IMR-90 (cell line): ENCODE results near the gene GPR158. TPM values are rescaled to one million over a fixed set of nuclear protein-coding genes. Genes with fewer than 3 reads are reported as not detected.

ENCODE experiments used
- ATAC-seq: fragments of 200-7000 bp; cut with Tn5 transposase; 2 replicates; pipeline ENCODE4 v1.9.1; 2020; ENCODE audit warnings: low read depth, mild to moderate bottlenecking, moderate library complexity
- BruUV-seq: library from RNA; stranded (reverse); fragments of 400-500 nt; replicated peaks from 2 replicates; lab custom pipeline; 2021; lab: Mats Ljungman, UMichigan
- CTCF ChIA-PET: fragments of 300-600 bp; formaldehyde crosslinking; extraction: SDS; loops from one replicate; lab custom pipeline; 2021; ENCODE audit warnings: antibody characterized with exemption; lab: Yijun Ruan, JAX
- POLR2A ChIA-PET: fragments of 300-600 bp; sonication (Branson Sonifier 250); formaldehyde crosslinking; loops from one replicate; lab custom pipeline; 2022; ENCODE audit warnings: antibody characterized with exemption; ENCODE audit not compliant: unreplicated experiment; lab: Charles Lee
- DNase-seq: peaks from one replicate; pipeline ENCODE4 v3.0.0; 2013
- H2AFZ ChIP-seq: replicated peaks from 2 replicates; pipeline ENCODE3; 2013; ENCODE audit warnings: low read length, mild to moderate bottlenecking; ENCODE audit not compliant: poor library complexity
- H2AK5ac ChIP-seq: 2 replicates; pipeline ENCODE4 v1.6.1; 2013; ENCODE audit warnings: low read depth, low read length, inconsistent platforms
- H2AK9ac ChIP-seq: replicated peaks from 2 replicates; pipeline ENCODE3; 2013; ENCODE audit warnings: mild to moderate bottlenecking, low read depth, low read length, moderate library complexity; ENCODE audit not compliant: poor library complexity
- H2BK120ac ChIP-seq: 2 replicates; pipeline ENCODE4 v1.6.1; 2013; ENCODE audit warnings: low read depth, low read length, inconsistent platforms
- H2BK15ac ChIP-seq: 3 replicates; pipeline ENCODE4 v1.6.1; 2013; ENCODE audit warnings: low read depth, low read length, inconsistent platforms
- H2BK20ac ChIP-seq: 2 replicates; pipeline ENCODE4 v1.6.1; 2013; ENCODE audit warnings: low read depth, mild to moderate bottlenecking, inconsistent platforms, low read length, moderate library complexity
- H2BK5ac ChIP-seq: 2 replicates; pipeline ENCODE4 v1.6.1; 2013; ENCODE audit warnings: mild to moderate bottlenecking, low read depth, low read length, inconsistent platforms; ENCODE audit not compliant: poor library complexity, severe bottlenecking
- H3K14ac ChIP-seq: replicated peaks from 2 replicates; pipeline ENCODE4 v1.6.1; 2013; ENCODE audit warnings: low read depth, low read length, inconsistent platforms
- H3K18ac ChIP-seq: 2 replicates; pipeline ENCODE4 v1.6.1; 2013; ENCODE audit warnings: low read depth, low read length, control low read depth
- H3K23ac ChIP-seq: 2 replicates; pipeline ENCODE4 v1.6.1; 2013; ENCODE audit warnings: low read depth, low read length, inconsistent platforms
- H3K27ac ChIP-seq: 2 replicates; pipeline ENCODE4 v1.5.1; 2013; ENCODE audit warnings: mild to moderate bottlenecking, control low read depth, low read length; ENCODE audit not compliant: insufficient read depth
- H3K27me3 ChIP-seq: 2 replicates; pipeline ENCODE4 v1.6.1; 2013; ENCODE audit warnings: low read length; ENCODE audit not compliant: control insufficient read depth, insufficient read depth
- H3K36me3 ChIP-seq: 2 replicates; pipeline ENCODE4 v1.6.1; 2013; ENCODE audit warnings: low read length, mixed read lengths; ENCODE audit not compliant: control insufficient read depth, insufficient read depth
- H3K4ac ChIP-seq: 2 replicates; pipeline ENCODE4 v1.6.1; 2013; ENCODE audit warnings: low read depth, low read length, inconsistent platforms
- H3K4me1 ChIP-seq: 2 replicates; pipeline ENCODE4 v1.6.1; 2013; ENCODE audit warnings: low read length, mixed read lengths; ENCODE audit not compliant: control insufficient read depth, insufficient read depth
- H3K4me2 ChIP-seq: 2 replicates; pipeline ENCODE4 v1.6.1; 2013; ENCODE audit warnings: low read depth, mild to moderate bottlenecking, control low read depth, low read length, moderate library complexity
- H3K4me3 ChIP-seq: 2 replicates; pipeline ENCODE4 v1.5.1; 2013; ENCODE audit warnings: low read depth, mild to moderate bottlenecking, control low read depth, low read length, moderate library complexity; ENCODE audit not compliant: insufficient read depth
- H3K56ac ChIP-seq: 2 replicates; pipeline ENCODE4 v1.6.1; 2013; ENCODE audit warnings: low read length, inconsistent platforms; ENCODE audit not compliant: insufficient read depth; ENCODE audit errors: extremely low read depth
- H3K79me1 ChIP-seq, 2 experiments: 2 replicates each; pipeline ENCODE4 v1.6.1; 2013; ENCODE audit warnings: low read length in 2 of 2, inconsistent platforms in 1 of 2, low read depth in 1 of 2
- H3K9ac ChIP-seq: 2 replicates; pipeline ENCODE4 v1.6.1; 2013; ENCODE audit warnings: low read depth, low read length, control low read depth
- H3K9me1 ChIP-seq: 2 replicates; pipeline ENCODE4 v1.6.1; 2013; ENCODE audit warnings: low read length, inconsistent platforms; ENCODE audit not compliant: insufficient read depth
- H3K9me3 ChIP-seq: 2 replicates; pipeline ENCODE4 v1.6.1; 2013; ENCODE audit warnings: low read length; ENCODE audit not compliant: control insufficient read depth, insufficient read depth
- H4K20me1 ChIP-seq: 2 replicates; pipeline ENCODE4 v1.6.1; 2013; ENCODE audit warnings: low read length, inconsistent platforms; ENCODE audit not compliant: insufficient read depth
- H4K5ac ChIP-seq: 2 replicates; pipeline ENCODE4 v1.6.1; 2013; ENCODE audit warnings: mild to moderate bottlenecking, low read depth, low read length, control low read depth
- H4K8ac ChIP-seq, 2 experiments: 2 replicates each; pipeline ENCODE4 v1.6.1; 2013; ENCODE audit warnings: low read depth in 2 of 2, low read length in 2 of 2, control low read depth in 1 of 2, inconsistent platforms in 1 of 2
- H4K91ac ChIP-seq: 2 replicates; pipeline ENCODE4 v1.6.1; 2013; ENCODE audit warnings: low read depth, low read length, inconsistent platforms; ENCODE audit not compliant: insufficient read depth
- BHLHE40 ChIP-seq: fragments of 150-350 bp; IDR thresholded peaks from 2 replicates; pipeline ENCODE4 v1.6.1; 2016; ENCODE audit warnings: mild to moderate bottlenecking, low read depth, low read length
- CEBPB ChIP-seq: IDR thresholded peaks from 2 replicates; pipeline ENCODE4 v1.6.1; 2012; ENCODE audit warnings: low read depth, low read length, improper control_type of control experiment
- CHD1 ChIP-seq: IDR thresholded peaks from 2 replicates; pipeline ENCODE4 v1.6.1; 2012; ENCODE audit warnings: low read depth, low read length, improper control_type of control experiment
- CTCF ChIP-seq: conservative IDR thresholded peaks from 2 replicates; pipeline ENCODE4 v1.5.1; 2012; ENCODE audit warnings: mild to moderate bottlenecking, low read depth, low read length, improper control_type of control experiment
- ELK1 ChIP-seq: fragments of 150-350 bp; IDR thresholded peaks from 2 replicates; pipeline ENCODE4 v1.6.1; 2016; ENCODE audit warnings: low read depth, mild to moderate bottlenecking, low read length, moderate library complexity, borderline replicate concordance
- FOS ChIP-seq: fragments of 150-350 bp; IDR thresholded peaks from 2 replicates; pipeline ENCODE4 v1.6.1; 2016; ENCODE audit warnings: low read depth, low read length
- MAFK ChIP-seq: IDR thresholded peaks from 2 replicates; pipeline ENCODE4 v1.6.1; 2012; ENCODE audit warnings: low read depth, low read length, improper control_type of control experiment
- MAZ ChIP-seq: IDR thresholded peaks from 2 replicates; pipeline ENCODE4 v1.6.1; 2012; ENCODE audit warnings: low read depth, mild to moderate bottlenecking, low read length, improper control_type of control experiment, moderate library complexity, borderline replicate concordance
- MXI1 ChIP-seq: IDR thresholded peaks from 2 replicates; pipeline ENCODE4 v1.6.1; 2012; ENCODE audit warnings: low read depth, mild to moderate bottlenecking, low read length, moderate library complexity, borderline replicate concordance
- NFE2L2 ChIP-seq: fragments of 150-350 bp; IDR thresholded peaks from 2 replicates; pipeline ENCODE4 v1.6.1; 2016; ENCODE audit warnings: low read depth, mild to moderate bottlenecking, low read length
- POLR2A ChIP-seq: IDR thresholded peaks from 2 replicates; pipeline ENCODE4 v1.6.1; 2012; ENCODE audit warnings: mild to moderate bottlenecking, low read depth, low read length
- RAD21 ChIP-seq: IDR thresholded peaks from 2 replicates; pipeline ENCODE4 v1.6.1; 2012; ENCODE audit warnings: low read length, improper control_type of control experiment
- RCOR1 ChIP-seq: IDR thresholded peaks from 2 replicates; pipeline ENCODE4 v1.6.1; 2012; ENCODE audit warnings: mild to moderate bottlenecking, low read length, improper control_type of control experiment; ENCODE audit not compliant: insufficient replicate concordance
- RFX5 ChIP-seq: IDR thresholded peaks from 2 replicates; pipeline ENCODE4 v1.8.0; 2012; ENCODE audit warnings: low read depth, mild to moderate bottlenecking, low read length, moderate library complexity
- SMC3 ChIP-seq: fragments of 150-350 bp; IDR thresholded peaks from 2 replicates; pipeline ENCODE4 v1.6.1; 2016; ENCODE audit warnings: low read depth, mild to moderate bottlenecking, antibody characterized with exemption, low read length, moderate library complexity
- USF2 ChIP-seq: fragments of 150-350 bp; IDR thresholded peaks from 2 replicates; pipeline ENCODE4 v1.6.1; 2017; ENCODE audit warnings: mild to moderate bottlenecking, antibody characterized with exemption, low read length, low read depth
- WGBS, 2 experiments: methylation state at CpG; one replicate each; pipeline versions ENCODE4 v1.1.5 to v1.1.7; 2013; ENCODE audit warnings: missing lambda C conversion rate in 2 of 2; ENCODE audit not compliant: insufficient read length in 1 of 2; ENCODE audit errors: extremely low coverage in 2 of 2; 5-methylcytosine and 5-hydroxymethylcytosine counted together
- dilution Hi-C: fragments of 300-500 bp; cut with HindIII; formaldehyde crosslinking; loops from one replicate; pipeline ENCODE4 v1.14.3; 2018; ENCODE audit warnings: low sequenced_read_pairs; ENCODE audit not compliant: unreplicated experiment
- in situ Hi-C: fragments of 300-500 bp; cut with MboI; formaldehyde crosslinking; loops from 3 replicates; pipeline ENCODE4 v1.14.3; 2019; ENCODE audit warnings: low sequenced_read_pairs, inconsistent platforms, mixed read lengths
- intact Hi-C: fragments of 100-400 bp; cut with micrococcal nuclease; formaldehyde crosslinking; loops from 2 replicates; pipeline ENCODE4 v1.10.0; 2022
- polyA plus RNA-seq, 3 experiments: library from polyadenylated mRNA; depleted of rRNA; stranded (reverse); fragments of >200 nt; gene quantifications; 2 replicates each; pipeline ENCODE4 v1.2.3, GENCODE V29; 2012; ENCODE audit warnings: low replicate concordance in 1 of 3
- total RNA-seq: library from RNA; depleted of rRNA; stranded (reverse); fragments of >200 nt; gene quantifications from 2 replicates; pipeline ENCODE4 v1.2.3, GENCODE V29; 2012

Gene GPR158
- total and polyA plus RNA-seq, 2 of the 4 experiments (the other 2 are of a cell fraction), result not detected

- in situ Hi-C loops (no loop called here), dilution Hi-C loops (no loop called here), intact Hi-C loops (no loop called here)
- Histone ChIP-seq H3K79me1 (no peaks in the 10 kb centered on the region), H4K8ac (no peak overlapping the region), H2AK9ac (no peak overlapping the region), H3K4me2 (no peak overlapping the region), H3K14ac (no peak overlapping the region), H3K18ac (no peak overlapping the region), H4K91ac (no peak overlapping the region), H3K27me3 (no peaks in the 10 kb centered on the region), H2AK5ac (no peak overlapping the region), H3K9ac (no peak overlapping the region), H3K23ac (no peak overlapping the region), H3K4me1 (no peaks in the 10 kb centered on the region), H2AFZ (no peak overlapping the region), H3K56ac (no peak overlapping the region), H2BK5ac (no peak overlapping the region), H2BK15ac (no peak overlapping the region), H3K9me3 (peaks cover 5% of the 10 kb centered on the region), H2BK120ac (no peak overlapping the region), H3K4ac (no peak overlapping the region), H4K5ac (no peak overlapping the region), H3K9me1 (no peaks in the 10 kb centered on the region), H2BK20ac (no peak overlapping the region), H3K4me3 (no peak overlapping the region), H3K27ac (no peak overlapping the region), H3K36me3 (no peaks in the 10 kb centered on the region), H4K20me1 (no peaks in the 10 kb centered on the region)
- no peak for TF ChIP-seq MAFK
- TF ChIP-seq SMC3, result no peak
- no peak for TF ChIP-seq BHLHE40
- no peak for TF ChIP-seq ELK1
- TF ChIP-seq RCOR1, result no peak
- TF ChIP-seq MXI1, result no peak
- no peak for TF ChIP-seq CHD1
- TF ChIP-seq FOS, result no peak
- no peak for TF ChIP-seq CEBPB
- TF ChIP-seq POLR2A, result no peak
- no peak for TF ChIP-seq RFX5
- no peak for TF ChIP-seq MAZ
- no peak for TF ChIP-seq USF2
- TF ChIP-seq NFE2L2, result no peak
- TF ChIP-seq CTCF, result no peak
- no peak for TF ChIP-seq RAD21
- BruUV-seq, result no TSS peak
- DNase-seq (no peak), ATAC-seq (no peak)
- WGBS, 2 experiments, result no CpG with 5 or more reads among the region's 1 CpG
- ChIA-PET POLR2A (no interaction called here), CTCF (no interaction called here)
These were observed 317.2 kb downstream of the GPR158 start for GRCh38 chr10:25492040-25492439.
